HL-60 (cell line): Measurements from ENCODE around the gene ADRA2C.

Experiments used
- CTCF ChIP-seq: IDR thresholded peaks from one replicate; pipeline ENCODE4 v1.5.1; 2011; ENCODE audit warnings: low read length, control low read depth, inconsistent platforms; ENCODE audit not compliant: insufficient read depth
- GABPA ChIP-seq: IDR thresholded peaks from 2 replicates; pipeline ENCODE4 v1.6.1; 2012; ENCODE audit warnings: low read depth
- POLR2AphosphoS5 ChIP-seq: IDR thresholded peaks from 2 replicates; pipeline ENCODE4 v1.6.1; 2012; ENCODE audit warnings: low read depth
- REST ChIP-seq: IDR thresholded peaks from 2 replicates; pipeline ENCODE4 v1.6.1; 2012; ENCODE audit warnings: low read depth; ENCODE audit not compliant: insufficient replicate concordance

GRCh38 chr4:3729882-3730226 lies 36.3 kb upstream of the ADRA2C start:
- TF ChIP-seq CTCF, result no peak
- TF ChIP-seq GABPA, result no peak
- TF ChIP-seq REST, result no peak
- no peak for TF ChIP-seq POLR2AphosphoS5
